C4-2B (cell line): ENCODE data around the gene PLEKHM3.

ENCODE experiments used
- ZFX ChIP-seq: fragments of 450-650 bp; IDR thresholded peaks from 2 replicates; pipeline ENCODE4 v1.6.1; 2017
- TF ChIP-seq, protein P1 (sequence below): fragments of 450-650 bp; conservative IDR thresholded peaks from 2 replicates; pipeline ENCODE4 v1.5.1; 2017; ENCODE audit warnings: mild to moderate bottlenecking

DNA sequence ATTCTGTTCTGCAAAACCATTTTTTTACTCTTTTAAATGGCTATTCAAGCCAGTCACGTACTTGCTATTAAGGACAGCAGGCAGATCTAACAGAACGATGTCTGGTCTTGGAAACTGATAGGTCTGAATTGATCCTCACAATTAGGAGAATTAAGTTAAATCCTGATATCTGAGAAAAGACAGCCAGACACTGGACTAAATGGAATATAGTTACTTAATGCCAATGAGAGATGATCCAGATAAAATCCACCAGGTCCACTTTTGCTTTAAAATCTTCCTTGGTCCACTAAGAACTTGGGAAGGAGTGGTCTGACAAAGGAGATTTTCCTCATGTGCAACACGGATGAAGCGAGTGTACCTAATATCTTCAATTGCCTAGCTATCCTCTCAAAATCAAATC, 86.9 kb downstream of the PLEKHM3 start:
- TF ChIP-seq, protein P1, sequence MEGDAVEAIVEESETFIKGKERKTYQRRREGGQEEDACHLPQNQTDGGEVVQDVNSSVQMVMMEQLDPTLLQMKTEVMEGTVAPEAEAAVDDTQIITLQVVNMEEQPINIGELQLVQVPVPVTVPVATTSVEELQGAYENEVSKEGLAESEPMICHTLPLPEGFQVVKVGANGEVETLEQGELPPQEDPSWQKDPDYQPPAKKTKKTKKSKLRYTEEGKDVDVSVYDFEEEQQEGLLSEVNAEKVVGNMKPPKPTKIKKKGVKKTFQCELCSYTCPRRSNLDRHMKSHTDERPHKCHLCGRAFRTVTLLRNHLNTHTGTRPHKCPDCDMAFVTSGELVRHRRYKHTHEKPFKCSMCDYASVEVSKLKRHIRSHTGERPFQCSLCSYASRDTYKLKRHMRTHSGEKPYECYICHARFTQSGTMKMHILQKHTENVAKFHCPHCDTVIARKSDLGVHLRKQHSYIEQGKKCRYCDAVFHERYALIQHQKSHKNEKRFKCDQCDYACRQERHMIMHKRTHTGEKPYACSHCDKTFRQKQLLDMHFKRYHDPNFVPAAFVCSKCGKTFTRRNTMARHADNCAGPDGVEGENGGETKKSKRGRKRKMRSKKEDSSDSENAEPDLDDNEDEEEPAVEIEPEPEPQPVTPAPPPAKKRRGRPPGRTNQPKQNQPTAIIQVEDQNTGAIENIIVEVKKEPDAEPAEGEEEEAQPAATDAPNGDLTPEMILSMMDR: no peak
- TF ChIP-seq ZFX: no peak
